Measurements from ENCODE around the gene ABHD17A. TPM values are rescaled to one million over a fixed set of nuclear protein-coding genes. Genes with fewer than 3 reads are reported as not detected.
"Not testable (repeated sequence)": the region's sequence is repeated elsewhere in the genome, so short reads cannot be mapped to it uniquely, and the experiment has no call there.

The ABHD17A gene
- total RNA-seq, 1 experiment from 2014 or later = 94.1 TPM

DNA sequence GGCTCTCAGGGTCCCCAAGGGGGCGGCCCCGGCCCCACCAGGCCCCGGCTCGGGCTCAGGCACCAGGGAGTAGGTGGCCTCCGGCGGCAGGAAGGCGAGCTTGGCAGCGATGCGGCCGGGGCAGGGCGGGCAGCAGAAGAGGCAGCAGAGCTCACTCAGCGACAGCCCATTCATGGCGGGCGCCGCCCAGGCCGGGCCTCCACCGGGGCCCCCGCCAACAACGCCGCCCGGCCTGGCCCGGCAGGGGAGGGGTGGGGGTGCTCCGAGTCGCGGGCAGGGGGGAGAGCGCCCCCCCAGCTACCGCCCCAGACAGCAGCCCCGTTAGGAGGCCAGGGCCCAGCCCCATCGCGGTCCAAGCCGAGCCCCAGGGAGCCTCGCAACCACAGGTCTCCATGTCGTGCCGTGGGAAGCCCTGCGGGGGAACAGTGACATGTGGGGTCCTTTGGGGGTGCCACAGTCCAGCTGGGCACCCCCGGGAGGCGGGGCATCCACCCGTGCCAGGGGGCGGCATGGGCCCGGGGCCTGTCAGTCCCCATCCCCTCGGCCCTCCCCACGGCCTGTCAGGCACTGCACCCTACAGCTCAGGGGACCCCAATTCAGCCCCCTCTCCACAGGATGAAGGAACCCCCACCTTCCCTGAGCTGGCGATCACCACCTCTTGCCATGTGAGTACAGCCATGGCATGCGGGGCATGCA is 3.8 kb downstream of the ABHD17A start:
- DNase-seq (ENCODE audit: low read depth) = not testable (repeated sequence)

- DNase-seq (ENCODE audit: low read depth) = no peak
Observed at GRCh38 chr19:1880611-1881392, 4.5 kb downstream of the ABHD17A start.

GRCh38 chr19:1879982-1880381 is 5.3 kb downstream of the ABHD17A start:
- DNase-seq (ENCODE audit: low read depth) = not testable (repeated sequence)

DNA sequence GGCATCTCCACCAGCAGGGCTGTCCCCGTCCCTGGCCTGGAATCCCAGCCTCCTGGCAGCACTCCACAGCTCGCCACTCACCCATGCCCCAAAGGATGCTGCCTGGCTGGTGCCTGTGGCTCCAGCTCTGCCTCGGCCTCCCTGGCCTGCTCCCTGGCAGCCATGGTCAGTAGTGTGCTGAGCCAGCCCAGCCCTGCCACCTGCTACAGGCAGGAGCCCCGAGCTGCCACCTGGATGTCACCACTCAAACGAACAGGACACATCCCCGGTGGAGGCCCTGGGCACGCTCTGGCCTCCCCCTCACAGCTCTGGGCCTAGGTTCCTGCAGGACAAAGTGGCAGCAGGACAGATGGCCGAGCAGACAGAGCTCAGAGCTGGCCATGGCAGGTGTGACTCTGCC is 6.7 kb downstream of the ABHD17A start:
- not testable (repeated sequence) for DNase-seq (ENCODE audit: low read depth)

GRCh38 chr19:1877280-1877660 is 8.0 kb downstream of the ABHD17A start:
- DNase-seq (ENCODE audit: low read depth) = not testable (repeated sequence)

GRCh38 chr19:1876496-1877279 is 8.6 kb downstream of the ABHD17A start:
- not testable (repeated sequence) for DNase-seq (ENCODE audit: low read depth)

DNA sequence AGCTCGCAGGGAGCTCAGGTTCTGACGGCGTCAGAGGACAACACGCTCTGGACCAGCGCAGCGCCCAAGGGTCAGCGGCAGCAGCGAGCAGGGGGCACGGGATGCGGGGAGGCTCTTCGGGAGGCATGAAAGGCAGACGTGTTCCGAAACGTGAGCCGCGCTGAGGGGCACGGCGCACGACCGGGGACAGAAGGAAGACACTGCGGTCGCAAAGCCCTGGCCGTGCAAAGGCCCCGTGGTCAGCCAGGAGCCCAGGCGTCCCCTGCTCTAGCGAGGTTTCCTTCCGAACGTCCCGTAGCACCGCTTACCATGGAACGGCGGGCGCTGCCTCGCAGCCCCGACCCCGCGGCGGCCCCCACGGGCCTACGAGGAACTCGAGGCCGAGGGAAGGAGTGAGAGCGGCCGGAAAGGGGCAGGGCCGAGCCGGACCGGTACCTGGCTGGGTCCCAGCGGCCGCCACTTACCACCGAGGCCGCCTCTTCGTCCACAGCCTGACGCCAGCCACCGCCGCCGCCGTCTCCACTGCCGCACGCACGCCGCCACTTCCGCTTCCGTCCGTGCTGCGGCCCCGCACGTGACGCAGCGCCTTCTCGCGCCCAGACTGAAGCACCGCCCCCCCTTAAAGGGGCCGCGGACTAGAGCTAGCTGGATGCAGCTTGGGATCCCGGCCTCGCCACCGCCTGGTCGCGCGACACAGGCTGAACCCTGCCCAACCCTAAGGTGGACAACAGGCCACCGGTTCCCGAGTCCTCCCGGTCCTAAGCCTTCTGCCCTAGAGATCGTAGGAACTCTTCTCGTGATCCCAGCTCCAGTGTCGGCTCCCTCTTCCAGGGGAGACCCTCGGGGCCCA is 9.4 kb downstream of the ABHD17A start:
- peak; percentile 90 for DNase-seq (ENCODE audit: low read depth)

- DNase-seq (ENCODE audit: low read depth) = not testable (repeated sequence)
Observed at GRCh38 chr19:1875265-1875645, 10.0 kb downstream of the ABHD17A start.

DNA sequence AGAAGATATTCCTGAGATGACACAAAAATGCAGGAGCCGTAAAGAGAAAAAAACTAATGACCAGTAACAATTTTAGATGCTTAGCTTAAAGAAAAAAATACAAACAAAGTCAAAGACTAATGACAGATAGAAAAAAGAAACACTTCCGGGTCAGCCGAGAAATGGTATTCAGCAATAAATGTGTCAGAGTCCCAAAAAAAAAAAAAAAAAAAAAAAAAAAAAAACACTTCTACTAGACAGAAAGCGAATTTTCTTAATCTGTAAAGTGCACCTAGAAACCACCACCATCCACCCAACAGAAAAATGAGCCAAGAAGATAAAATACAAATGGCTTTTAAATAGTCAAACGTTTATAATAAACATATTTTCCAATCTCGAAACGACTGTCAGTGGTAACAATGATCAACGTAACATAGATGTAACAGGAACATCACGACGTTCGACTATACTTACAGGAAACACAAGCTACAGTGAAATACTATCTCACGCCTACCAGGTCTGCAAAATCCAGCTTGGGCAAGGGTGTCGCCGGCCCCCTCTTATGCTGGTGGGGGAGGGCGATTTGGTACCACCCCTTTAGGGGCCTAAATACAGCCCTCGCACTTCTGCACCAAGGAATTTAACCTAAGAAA is 10.6 kb downstream of the ABHD17A start:
- DNase-seq (ENCODE audit: low read depth) = no peak

DNA sequence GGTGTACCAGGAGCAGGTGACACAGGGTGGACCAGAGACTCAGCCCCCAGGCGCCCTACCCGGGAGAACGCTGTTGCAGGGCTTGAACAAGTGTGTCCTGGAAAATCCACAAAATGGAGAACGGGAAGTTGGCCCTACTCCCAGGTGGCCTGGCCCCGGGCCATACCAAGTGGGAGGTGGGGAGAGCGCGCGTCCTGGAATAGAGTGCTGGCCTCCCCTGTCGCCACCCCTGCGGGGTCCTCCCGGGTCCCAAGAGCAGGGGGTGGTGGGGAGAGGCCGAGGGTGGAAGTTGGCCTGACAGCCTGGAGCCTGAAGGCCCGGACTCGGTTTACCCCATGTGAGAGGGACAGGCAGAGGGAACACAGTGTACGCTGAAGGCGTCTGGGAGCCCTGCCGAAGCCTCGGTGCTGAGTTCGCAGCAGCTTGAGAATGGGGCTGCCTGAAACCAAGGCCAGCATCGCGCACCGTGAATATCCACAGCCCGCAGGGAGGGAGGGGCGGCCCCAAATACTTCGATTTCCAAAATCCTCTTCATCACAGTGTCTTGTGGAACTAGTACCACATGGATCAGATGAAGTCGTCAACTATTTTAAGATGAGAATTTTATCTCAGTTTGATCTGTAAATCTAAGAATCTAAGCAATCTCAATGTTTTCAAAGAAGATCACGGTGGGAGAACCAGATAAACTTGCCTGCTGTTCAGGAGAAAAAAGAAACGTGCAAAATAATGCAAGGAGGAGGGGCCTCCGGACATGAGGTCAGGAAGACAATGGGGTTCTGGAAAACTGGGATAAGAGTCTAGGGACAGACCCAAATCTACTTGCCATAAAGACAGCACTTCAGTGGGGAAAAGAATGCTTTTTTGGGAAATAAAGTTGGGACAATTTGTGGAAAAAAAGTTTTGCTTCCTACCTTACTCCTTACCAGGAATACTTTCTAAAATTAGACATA is 11.5 kb downstream of the ABHD17A start:
- no peak for DNase-seq (ENCODE audit: low read depth)

GRCh38 chr19:1872807-1873523 is 12.3 kb downstream of the ABHD17A start:
- no peak for DNase-seq (ENCODE audit: low read depth)

GRCh38 chr19:1871630-1872029 is 13.7 kb downstream of the ABHD17A start:
- DNase-seq (ENCODE audit: low read depth) = no peak

DNA sequence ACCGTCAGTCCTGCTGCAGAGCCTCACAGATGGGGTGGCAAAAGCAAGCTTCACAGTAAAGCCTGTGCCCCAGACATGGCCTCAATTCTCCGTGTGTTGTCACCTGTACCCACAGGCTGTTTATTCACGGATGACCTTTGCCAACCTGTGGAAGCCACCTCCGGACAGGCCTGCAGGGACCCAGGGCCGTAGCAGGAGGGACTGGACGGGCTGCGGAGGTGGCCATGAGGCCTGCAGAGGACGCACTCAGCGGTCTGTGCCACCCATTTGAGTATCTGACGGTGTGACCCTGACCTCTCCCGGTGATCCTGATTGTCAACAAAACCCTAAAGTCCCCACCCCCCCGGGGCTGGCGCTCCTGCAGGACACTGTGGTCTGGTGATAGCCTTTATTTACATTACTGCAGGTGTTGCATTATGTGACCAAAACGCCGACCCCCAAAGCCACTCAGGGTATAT is 14.1 kb downstream of the ABHD17A start:
- no peak for DNase-seq (ENCODE audit: low read depth)

GRCh38 chr19:1868971-1869370 is 16.3 kb downstream of the ABHD17A start:
- no peak for DNase-seq (ENCODE audit: low read depth)

DNA sequence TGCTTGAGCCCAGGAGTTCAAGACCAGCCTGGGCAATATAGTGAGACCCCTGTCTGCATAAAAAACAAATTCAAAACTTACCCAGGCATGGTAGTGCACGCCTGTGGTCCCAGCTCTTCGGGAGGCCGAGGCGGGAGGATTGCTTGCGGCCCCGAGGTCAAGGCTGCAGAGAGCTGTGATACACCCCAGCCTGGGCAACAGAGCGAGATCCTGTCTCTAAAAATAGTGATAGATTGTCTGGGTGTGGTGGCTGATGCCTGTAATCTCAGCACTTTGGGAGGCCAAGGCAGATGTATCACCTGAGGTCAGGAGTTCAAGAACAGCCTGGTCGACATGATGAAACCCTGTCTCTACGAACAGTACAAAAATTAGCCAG is 18.0 kb downstream of the ABHD17A start:
- DNase-seq (ENCODE audit: low read depth) = no peak

- no peak for DNase-seq (ENCODE audit: low read depth)
Observed at GRCh38 chr19:1866693-1867348, 18.5 kb downstream of the ABHD17A start.

- DNase-seq (ENCODE audit: low read depth) = no peak
Observed at GRCh38 chr19:1865172-1866010, 19.9 kb downstream of the ABHD17A start.
